Osteoblast (primary cell): Measurements from ENCODE around the gene PTPRN2. TPM values are rescaled to one million over a fixed set of nuclear protein-coding genes. Genes with fewer than 3 reads are reported as not detected.

Source experiments
- DNase-seq: peaks from one replicate; pipeline ENCODE4 v3.0.0; 2011; ENCODE audit warnings: low spot score, mixed read lengths; ENCODE audit not compliant: insufficient read length; ENCODE audit errors: missing footprints
- H2AFZ ChIP-seq: 2 replicates; pipeline ENCODE4 v1.6.0; 2011; ENCODE audit warnings: mild to moderate bottlenecking, low read length
- H3K27ac ChIP-seq: 2 replicates; pipeline ENCODE4 v1.5.1; 2011; ENCODE audit warnings: mild to moderate bottlenecking, low read depth, low read length, moderate library complexity
- H3K27me3 ChIP-seq: 2 replicates; pipeline ENCODE4 v1.6.0; 2012; ENCODE audit warnings: mild to moderate bottlenecking, control low read depth, inconsistent platforms, low read length, moderate library complexity; ENCODE audit not compliant: insufficient read depth
- H3K36me3 ChIP-seq: 2 replicates; pipeline ENCODE4 v1.5.1; 2011; ENCODE audit warnings: mild to moderate bottlenecking, low read length, control low read depth, moderate library complexity; ENCODE audit not compliant: insufficient read depth
- H3K4me1 ChIP-seq: 2 replicates; pipeline ENCODE4 v1.5.1; 2011; ENCODE audit warnings: mild to moderate bottlenecking, low read length, control low read depth, moderate library complexity; ENCODE audit not compliant: insufficient read depth
- H3K4me2 ChIP-seq: 2 replicates; pipeline ENCODE4 v1.6.0; 2011; ENCODE audit warnings: mild to moderate bottlenecking, low read length; ENCODE audit not compliant: insufficient read depth
- H3K4me3 ChIP-seq: fragments of 200-600 bp; sonication (generic); 3 replicates; pipeline ENCODE4 v1.5.1; 2012; ENCODE audit warnings: mild to moderate bottlenecking, low read length, inconsistent platforms; ENCODE audit not compliant: insufficient read depth
- H3K79me2 ChIP-seq: 2 replicates; pipeline ENCODE4 v1.6.0; 2012; ENCODE audit warnings: mild to moderate bottlenecking, low read length, control low read depth, inconsistent platforms; ENCODE audit not compliant: insufficient read depth
- H3K9me3 ChIP-seq: 2 replicates; pipeline ENCODE4 v1.5.1; 2011; ENCODE audit warnings: low read depth, low read length, control low read depth
- H4K20me1 ChIP-seq: 2 replicates; pipeline ENCODE4 v1.6.0; 2012; ENCODE audit warnings: mild to moderate bottlenecking, low read length, control low read depth; ENCODE audit not compliant: insufficient read depth
- CTCF ChIP-seq: IDR thresholded peaks from 2 replicates; pipeline ENCODE4 v1.5.1; 2011; ENCODE audit warnings: mild to moderate bottlenecking, low read depth, low read length, moderate library complexity; ENCODE audit errors: extremely low read depth
- total RNA-seq: library from RNA; depleted of rRNA; stranded (reverse); fragments of >200 nt; gene quantifications from 2 replicates; pipeline ENCODE4 v1.2.3, GENCODE V29; 2012

PTPRN2 gene
- total RNA-seq, 1 donor = 0.36 TPM

GRCh38 chr7:158054611-158055010 lies 533.0 kb downstream of the PTPRN2 start:
- Histone ChIP-seq H3K79me2 (no peaks in the 10 kb centered on the region), H3K27ac (no peak overlapping the region), H3K9me3 (peaks cover 2% of the 10 kb centered on the region), H3K4me2 (no peak overlapping the region), H3K27me3 (no peaks in the 10 kb centered on the region), H2AFZ (no peak overlapping the region), H3K4me1 (no peaks in the 10 kb centered on the region), H3K4me3 (no peak overlapping the region), H4K20me1 (no peaks in the 10 kb centered on the region), H3K36me3 (no peaks in the 10 kb centered on the region)
- TF ChIP-seq CTCF = no peak
- DNase-seq = no peak

GRCh38 chr7:158054081-158054480 lies 533.5 kb downstream of the PTPRN2 start:
- Histone ChIP-seq H3K4me3 (no peak overlapping the region), H3K4me1 (no peaks in the 10 kb centered on the region), H3K27me3 (no peaks in the 10 kb centered on the region), H3K79me2 (no peaks in the 10 kb centered on the region), H3K27ac (no peak overlapping the region), H3K36me3 (no peaks in the 10 kb centered on the region), H3K4me2 (no peak overlapping the region), H4K20me1 (no peaks in the 10 kb centered on the region), H2AFZ (no peak overlapping the region), H3K9me3 (peaks cover 2% of the 10 kb centered on the region)
- DNase-seq = peak; percentile 51
- TF ChIP-seq CTCF = no peak

- Histone ChIP-seq H3K79me2 (no peaks in the 10 kb centered on the region), H2AFZ (no peak overlapping the region), H3K4me1 (no peaks in the 10 kb centered on the region), H3K27ac (no peak overlapping the region), H4K20me1 (no peaks in the 10 kb centered on the region), H3K27me3 (no peaks in the 10 kb centered on the region), H3K9me3 (peaks cover 9% of the 10 kb centered on the region), H3K4me3 (no peak overlapping the region), H3K36me3 (no peaks in the 10 kb centered on the region), H3K4me2 (no peak overlapping the region)
- DNase-seq = no peak
- no peak for TF ChIP-seq CTCF
These were observed 534.3 kb downstream of the PTPRN2 start for GRCh38 chr7:158053183-158053915.

- Histone ChIP-seq H3K79me2 (no peaks in the 10 kb centered on the region), H3K4me3 (no peak overlapping the region), H3K4me2 (no peak overlapping the region), H4K20me1 (no peaks in the 10 kb centered on the region), H3K27me3 (no peaks in the 10 kb centered on the region), H2AFZ (no peak overlapping the region), H3K4me1 (no peaks in the 10 kb centered on the region), H3K9me3 (peaks cover 13% of the 10 kb centered on the region), H3K27ac (no peak overlapping the region), H3K36me3 (no peaks in the 10 kb centered on the region)
- DNase-seq = no peak
- no peak for TF ChIP-seq CTCF
These were observed 535.1 kb downstream of the PTPRN2 start for GRCh38 chr7:158052381-158053060.
